PC-3 (cell line): ENCODE measurements around the gene DNAJB6.
A peak's percentile ranks its signal among the peaks of the same experiment; 100 is the strongest.

ENCODE experiments used
- EZH2 ChIP-seq: fragments of 300-600 bp; sonication (generic); IDR thresholded peaks from one replicate; pipeline ENCODE4 v1.6.1; 2017; ENCODE audit warnings: antibody characterized with exemption, mild to moderate bottlenecking, low read length; ENCODE audit not compliant: unreplicated experiment
- TF ChIP-seq, protein P1 (sequence below): fragments of 300-600 bp; sonication (generic); conservative IDR thresholded peaks from 2 replicates; pipeline ENCODE4 v1.5.1; 2017; ENCODE audit warnings: antibody characterized with exemption, low read depth, mild to moderate bottlenecking, low read length

DNA sequence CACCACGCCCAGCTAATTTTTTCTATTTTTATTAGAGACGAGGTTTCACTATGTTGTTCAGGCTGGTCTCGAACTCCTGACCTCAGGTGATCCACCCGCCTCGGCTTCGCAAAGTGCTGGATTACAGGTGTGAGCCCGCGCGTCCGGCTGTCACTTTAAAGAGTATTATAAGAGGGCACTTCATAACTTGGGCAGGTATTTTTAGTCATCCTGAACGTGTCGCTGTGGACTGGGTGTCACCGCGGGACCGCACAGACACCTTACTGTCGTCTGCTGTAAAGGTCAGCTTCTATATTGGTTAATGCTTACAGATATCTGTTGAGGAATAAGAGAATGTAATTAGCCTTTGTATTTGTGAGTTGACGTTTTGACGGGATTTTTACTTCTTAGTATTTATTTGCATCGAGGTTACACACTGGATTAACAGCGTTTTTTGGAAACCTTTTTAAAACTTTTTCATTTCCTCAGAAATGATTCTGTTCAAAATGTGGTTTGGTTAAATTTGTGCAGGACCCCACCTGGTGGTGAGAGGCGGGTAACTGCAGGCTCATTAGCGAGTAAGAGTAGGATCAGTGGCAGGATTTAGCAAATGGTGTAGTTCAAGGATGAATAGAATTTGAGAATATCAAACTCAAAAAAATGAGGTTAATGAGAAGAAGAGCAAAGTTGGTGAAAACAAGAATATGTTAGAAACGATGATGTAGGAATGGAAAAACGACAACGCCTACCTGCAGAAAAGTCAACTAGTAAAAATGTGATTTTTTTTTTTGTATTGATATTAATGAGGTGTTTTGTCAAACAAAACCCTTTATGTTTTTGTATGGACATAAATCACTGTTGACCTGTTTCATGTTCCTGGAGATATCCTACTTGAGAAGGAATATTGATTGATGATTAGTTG lies 3.2 kb downstream of the DNAJB6 start:
- TF ChIP-seq, protein P1, sequence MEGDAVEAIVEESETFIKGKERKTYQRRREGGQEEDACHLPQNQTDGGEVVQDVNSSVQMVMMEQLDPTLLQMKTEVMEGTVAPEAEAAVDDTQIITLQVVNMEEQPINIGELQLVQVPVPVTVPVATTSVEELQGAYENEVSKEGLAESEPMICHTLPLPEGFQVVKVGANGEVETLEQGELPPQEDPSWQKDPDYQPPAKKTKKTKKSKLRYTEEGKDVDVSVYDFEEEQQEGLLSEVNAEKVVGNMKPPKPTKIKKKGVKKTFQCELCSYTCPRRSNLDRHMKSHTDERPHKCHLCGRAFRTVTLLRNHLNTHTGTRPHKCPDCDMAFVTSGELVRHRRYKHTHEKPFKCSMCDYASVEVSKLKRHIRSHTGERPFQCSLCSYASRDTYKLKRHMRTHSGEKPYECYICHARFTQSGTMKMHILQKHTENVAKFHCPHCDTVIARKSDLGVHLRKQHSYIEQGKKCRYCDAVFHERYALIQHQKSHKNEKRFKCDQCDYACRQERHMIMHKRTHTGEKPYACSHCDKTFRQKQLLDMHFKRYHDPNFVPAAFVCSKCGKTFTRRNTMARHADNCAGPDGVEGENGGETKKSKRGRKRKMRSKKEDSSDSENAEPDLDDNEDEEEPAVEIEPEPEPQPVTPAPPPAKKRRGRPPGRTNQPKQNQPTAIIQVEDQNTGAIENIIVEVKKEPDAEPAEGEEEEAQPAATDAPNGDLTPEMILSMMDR = peak; percentile 95
- TF ChIP-seq EZH2 = no peak
